ENCODE data around the gene RASGRP2.

Gene RASGRP2

GRCh38 chr11:64788321-64789215 is 44.6 kb upstream of the RASGRP2 start:
- Histone ChIP-seq H3K27me3 (ENCODE audit: insufficient read depth, low read depth, severe bottlenecking) (no peaks in the 10 kb centered on the region), H3K4me3 (ENCODE audit: low read depth, low read length) (no peak overlapping the region), H3K27ac (no peak overlapping the region), H3K36me3 (peaks cover 8% of the 10 kb centered on the region), H3K9me3 (ENCODE audit: severe bottlenecking) (no peaks in the 10 kb centered on the region)
- no peak for DNase-seq
- TF ChIP-seq CTCF (IDR thresholded peaks at IDR 0.05; ENCODE audit: low read depth, low read length), result no peak

GRCh38 chr11:64787526-64788320 is 43.8 kb upstream of the RASGRP2 start:
- no peaks in the 10 kb centered on the region for H3K27me3 ChIP-seq (ENCODE audit: insufficient read depth, low read depth, severe bottlenecking)
- H3K36me3 ChIP-seq, result peaks cover 8% of the 10 kb centered on the region
- TF ChIP-seq CTCF (IDR thresholded peaks at IDR 0.05; ENCODE audit: low read depth, low read length), result peak; percentile 93
- H3K9me3 ChIP-seq (ENCODE audit: severe bottlenecking), result no peaks in the 10 kb centered on the region
- no peak overlapping the region for H3K4me3 ChIP-seq (ENCODE audit: low read depth, low read length)
- peak; percentile 76 for DNase-seq
- no peak overlapping the region for H3K27ac ChIP-seq

GRCh38 chr11:64786308-64786707 is 42.4 kb upstream of the RASGRP2 start:
- Histone ChIP-seq H3K27me3 (ENCODE audit: insufficient read depth, low read depth, severe bottlenecking) (no peaks in the 10 kb centered on the region), H3K9me3 (ENCODE audit: severe bottlenecking) (no peaks in the 10 kb centered on the region)
- no peak for DNase-seq

GRCh38 chr11:64784813-64785581 is 41.1 kb upstream of the RASGRP2 start:
- no peak for TF ChIP-seq CTCF (IDR thresholded peaks at IDR 0.05; ENCODE audit: low read depth, low read length)
- no peak for DNase-seq
- Histone ChIP-seq H3K4me3 (ENCODE audit: low read depth, low read length) (no peak overlapping the region), H3K27ac (no peak overlapping the region), H3K36me3 (peaks cover 19% of the 10 kb centered on the region), H3K27me3 (ENCODE audit: insufficient read depth, low read depth, severe bottlenecking) (no peaks in the 10 kb centered on the region), H3K9me3 (ENCODE audit: severe bottlenecking) (no peaks in the 10 kb centered on the region)

More at GRCh38 chr11:64786308-64786707, 42.4 kb upstream of the RASGRP2 start:
- peaks cover 8% of the 10 kb centered on the region for H3K36me3 ChIP-seq
- TF ChIP-seq CTCF (IDR thresholded peaks at IDR 0.05; ENCODE audit: low read depth, low read length), result no peak
- H3K27ac ChIP-seq, result no peak overlapping the region
- H3K4me3 ChIP-seq (ENCODE audit: low read depth, low read length), result no peak overlapping the region

GRCh38 chr11:64778473-64779298 is 34.7 kb upstream of the RASGRP2 start, which contains the start of gene SF1:
SF1 (minus strand) TSS chr11:64778542; CDS start chr11:64778392, 150 bp downstream.
- no peaks in the 10 kb centered on the region for H3K9me3 ChIP-seq (ENCODE audit: severe bottlenecking)
- peak within 1 kb of the TSS; percentile 97 for H3K4me3 ChIP-seq (ENCODE audit: low read depth, low read length)
- H3K27ac ChIP-seq, result peak within 1 kb of the TSS; percentile 99
- no peak for TF ChIP-seq CTCF (IDR thresholded peaks at IDR 0.05; ENCODE audit: low read depth, low read length)
- no peaks in the 10 kb centered on the region for H3K27me3 ChIP-seq (ENCODE audit: insufficient read depth, low read depth, severe bottlenecking)
- DNase-seq, result peak; percentile 99
- peaks cover 51% of the 10 kb centered on the region for H3K36me3 ChIP-seq

All from WERI-Rb-1 (cell line).